B cell (primary cell): ENCODE measurements around the gene SCNN1B.

ENCODE experiments used
- CTCF ChIP-seq: fragments of 200-600 bp; IDR thresholded peaks from one replicate; pipeline ENCODE4 v1.8.0; 2022; ENCODE audit warnings: antibody characterized with exemption, mild to moderate bottlenecking
- EZH2 ChIP-seq: IDR thresholded peaks from 2 replicates; pipeline ENCODE4 v1.6.1; 2012; ENCODE audit warnings: borderline replicate concordance, low read depth, mild to moderate bottlenecking, moderate library complexity, low read length; ENCODE audit not compliant: insufficient read depth, poor library complexity, severe bottlenecking

DNA sequence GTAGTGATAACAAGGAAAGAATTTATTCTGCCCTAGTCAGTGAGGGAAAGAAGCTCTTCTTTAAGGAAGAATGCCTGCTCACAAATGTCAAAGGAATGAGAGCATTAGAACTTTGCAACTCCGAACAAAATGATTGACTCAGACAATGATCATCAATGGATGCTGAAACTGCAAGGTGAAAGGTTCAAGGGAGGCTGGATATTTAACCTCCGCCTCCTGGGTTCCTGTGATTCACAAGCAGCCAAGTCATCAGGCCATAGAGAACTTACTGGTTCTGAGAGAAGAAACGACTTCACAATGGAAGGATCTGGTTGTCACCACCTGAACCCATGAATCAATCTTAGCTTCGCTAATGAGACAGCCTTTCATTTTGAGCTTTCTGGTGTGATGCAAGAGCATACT is 16.0 kb upstream of the SCNN1B start:
- TF ChIP-seq CTCF (no peak), EZH2 (no peak)
